Transverse colon (tissue), 4 donors: Measurements from ENCODE around the gene MEDAG. TPM values are rescaled to one million over a fixed set of nuclear protein-coding genes. Genes with fewer than 3 reads are reported as not detected.

Experiments used
- DNase-seq: peaks from one replicate; pipeline ENCODE4 v3.0.0-alpha.2; 2019
- H3K27ac ChIP-seq, 4 donors: fragments of 200-600 bp; sonication (generic); 2 replicates each; pipeline ENCODE4 v1.5.1; 2016 to 2018; ENCODE audit warnings: inconsistent platforms in 4 of 4
- H3K27me3 ChIP-seq: fragments of 200-600 bp; sonication (generic); 2 replicates; pipeline ENCODE4 v1.5.1; 2017; ENCODE audit warnings: inconsistent platforms
- H3K36me3 ChIP-seq, 4 donors: fragments of 200-600 bp; sonication (generic); 2 replicates each; pipeline ENCODE4 v1.5.1; 2017 to 2019; ENCODE audit warnings: inconsistent platforms in 4 of 4
- H3K4me1 ChIP-seq, 4 donors: fragments of 200-600 bp; sonication (generic); 2 replicates each; pipeline ENCODE4 v1.5.1; 2017 to 2020; ENCODE audit warnings: inconsistent platforms in 4 of 4
- H3K4me3 ChIP-seq, 4 donors: fragments of 200-600 bp; sonication (generic); 1 replicate in 1 of 4; 2 replicates in 3 of 4; pipeline versions ENCODE4 v1.5.1 to v1.6.1; 2017 to 2019; ENCODE audit warnings: inconsistent platforms in 4 of 4
- H3K9me3 ChIP-seq, 2 donors: fragments of 200-600 bp; sonication (generic); 2 replicates each; pipeline ENCODE4 v1.5.1; 2017 to 2019; ENCODE audit warnings: inconsistent platforms in 2 of 2
- CTCF ChIP-seq, 5 experiments: fragments of 200-600 bp in 3 of 5; fragments of 450-650 bp in 2 of 5; sonication (generic) in 3 of 5; IDR thresholded peaks; 1 replicate in 2 of 5; 2 replicates in 3 of 5; pipeline ENCODE4 v1.5.1; 2016 to 2017; ENCODE audit warnings: antibody characterized with exemption in 5 of 5, inconsistent platforms in 3 of 5, mild to moderate bottlenecking in 2 of 5, moderate library complexity in 1 of 5
- EP300 ChIP-seq: sonication (generic); formaldehyde crosslinking; IDR thresholded peaks from one replicate; pipeline ENCODE4 v1.6.1; 2017; ENCODE audit warnings: antibody characterized with exemption, low read depth
- POLR2A ChIP-seq: fragments of 450-650 bp; IDR thresholded peaks from one replicate; pipeline ENCODE4 v1.6.1; 2016; ENCODE audit warnings: antibody characterized with exemption, mild to moderate bottlenecking, moderate library complexity
- POLR2AphosphoS5 ChIP-seq, 3 donors: sonication (generic); formaldehyde crosslinking; IDR thresholded peaks; one replicate each; pipeline ENCODE4 v1.6.1; 2016; ENCODE audit warnings: antibody characterized with exemption in 3 of 3
- WGBS, 2 donors: methylation state at CpG; one replicate each; pipeline ENCODE4 v1.1.5; 2018; ENCODE audit warnings: low coverage in 1 of 2; 5-methylcytosine and 5-hydroxymethylcytosine counted together
- in situ Hi-C, 4 donors: fragments of 200-750 bp; cut with MboI; loops; one replicate each; pipeline versions ENCODE4 v1.15.0 to v1.15.1; 2017; ENCODE audit warnings: low sequenced_read_pairs in 3 of 4, low pct_ligation_motif_present in 1 of 4, low pct_unique_long_range_greater_than_20kb in 1 of 4
- intact Hi-C: fragments of 100-400 bp; cut with DNase I; formaldehyde crosslinking; loops from one replicate; pipeline ENCODE4 v1.15.1; 2023; ENCODE audit warnings: low total_unique reads
- total RNA-seq, 4 donors: library from RNA; depleted of rRNA; stranded (reverse); fragments of >200 nt; gene quantifications; one replicate each; pipeline ENCODE4 v1.1.0, GENCODE V29; 2016

The MEDAG gene
- total RNA-seq, 4 donors from 2014 or later: 5.4 to 30.8 (median 10.0) TPM

DNA sequence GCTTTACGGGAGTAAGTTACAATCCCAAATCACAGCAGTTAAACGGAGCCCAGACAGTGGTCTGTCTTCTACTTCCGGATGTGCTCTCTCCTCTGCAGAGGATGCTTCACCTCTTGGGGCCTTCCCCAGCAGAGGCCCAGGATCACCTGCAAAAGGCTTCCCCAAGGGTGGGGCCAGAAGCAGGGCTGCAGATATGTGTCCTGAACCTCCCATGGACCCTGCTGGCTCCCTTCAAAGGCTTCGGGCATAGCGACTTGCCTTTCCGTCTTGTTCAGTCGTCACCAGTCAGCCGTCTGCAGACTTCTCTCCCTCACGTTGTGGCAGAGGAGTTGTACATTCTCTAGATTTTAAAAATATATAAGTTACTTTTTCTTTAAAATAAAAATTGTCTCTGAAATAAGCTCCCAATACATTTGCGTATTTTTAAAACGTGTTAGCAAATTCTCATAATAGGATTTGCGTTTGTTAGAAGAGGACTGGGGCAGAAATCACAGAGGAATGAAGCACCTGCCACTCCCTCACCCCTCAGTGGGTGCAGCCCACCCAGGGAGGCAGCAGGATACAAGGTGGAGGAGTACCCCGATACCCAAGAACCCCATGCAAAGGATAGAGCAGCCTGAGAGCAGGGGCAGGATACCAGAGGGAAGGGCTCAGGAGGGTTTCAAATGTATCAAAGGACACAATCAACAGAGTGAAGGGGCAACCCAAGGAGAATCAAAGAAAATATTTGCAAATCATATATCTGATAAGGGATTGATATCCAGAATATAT lies 22.9 kb upstream of the MEDAG start:
- WGBS, 2 donors: 77 to 84% methylated on average over 11 to 13 of the region's 13 CpGs

GRCh38 chr13:30884543-30884942 lies 21.5 kb upstream of the MEDAG start:
- no peaks in the 10 kb centered on the region for H3K9me3 ChIP-seq
- intact Hi-C loops: no loop called here
- H3K27me3 ChIP-seq: no peaks in the 10 kb centered on the region
- TF ChIP-seq EP300: no peak
- no peak for TF ChIP-seq POLR2A
- no peak for TF ChIP-seq POLR2AphosphoS5 (IDR thresholded peaks at IDR 0.05)
- no peak for TF ChIP-seq CTCF (IDR thresholded peaks at IDR 0.05)
- H3K36me3 ChIP-seq: no peaks in the 10 kb centered on the region
- no peak for DNase-seq
- H3K4me1 ChIP-seq: peaks cover 0 to 10% (median 1%) of the 10 kb centered on the region in 4 donors
- no peak overlapping the region for H3K27ac ChIP-seq
- no peak overlapping the region for H3K4me3 ChIP-seq
- WGBS, 2 donors: 78 to 89% methylated on average over 1 to 5 of the region's 5 CpGs
- in situ Hi-C loops: no loop called here

More for the DNA sequence above, 22.9 kb upstream of the MEDAG start:
- Histone ChIP-seq H3K4me3 (no peak overlapping the region), H3K4me1 (peaks cover 0 to 10% (median 1%) of the 10 kb centered on the region in 4 donors), H3K9me3 (no peaks in the 10 kb centered on the region), H3K36me3 (no peaks in the 10 kb centered on the region), H3K27ac (no peak overlapping the region), H3K27me3 (no peaks in the 10 kb centered on the region)
- in situ Hi-C loops (no loop called here), intact Hi-C loops (no loop called here)
- DNase-seq: no peak
- TF ChIP-seq POLR2A: no peak
- TF ChIP-seq CTCF (IDR thresholded peaks at IDR 0.05): no peak
- TF ChIP-seq EP300: no peak
- TF ChIP-seq POLR2AphosphoS5 (IDR thresholded peaks at IDR 0.05): no peak

GRCh38 chr13:30889196-30889690 lies 16.8 kb upstream of the MEDAG start:
- TF ChIP-seq CTCF (IDR thresholded peaks at IDR 0.05): no peak
- TF ChIP-seq POLR2AphosphoS5 (IDR thresholded peaks at IDR 0.05): no peak
- TF ChIP-seq EP300: no peak
- TF ChIP-seq POLR2A: no peak
- intact Hi-C loops (no loop called here), in situ Hi-C loops (no loop called here)
- Histone ChIP-seq H3K36me3 (no peaks in the 10 kb centered on the region), H3K27me3 (no peaks in the 10 kb centered on the region), H3K9me3 (no peaks in the 10 kb centered on the region), H3K4me1 (no peaks in the 10 kb centered on the region), H3K4me3 (no peak overlapping the region), H3K27ac (no peak overlapping the region)
- DNase-seq: no peak
- 85 to 100% methylated on average over 2 to 3 of the region's 3 CpGs for WGBS, 2 donors

DNA sequence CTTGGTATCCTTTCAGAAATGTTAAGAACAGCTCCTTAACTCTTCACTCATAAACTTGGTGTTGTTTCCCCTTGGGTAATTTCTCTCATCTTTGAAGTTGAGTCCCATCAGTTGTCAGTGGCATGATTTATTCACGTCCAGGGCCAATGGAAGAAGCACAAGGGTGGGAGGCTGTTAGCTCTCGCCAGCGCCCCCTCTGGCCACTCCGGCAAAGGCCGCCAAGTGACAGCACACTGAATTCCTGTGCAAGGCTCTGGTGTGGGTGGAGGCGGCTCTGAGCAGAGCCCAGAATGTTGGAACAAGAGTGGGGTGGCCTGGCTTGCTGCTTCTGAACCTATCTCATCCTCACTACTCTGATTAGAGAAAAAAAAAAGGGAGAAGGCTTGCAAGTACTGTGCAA lies 13.1 kb upstream of the MEDAG start:
- no peak for DNase-seq

More for the DNA sequence above, 13.1 kb upstream of the MEDAG start:
- Histone ChIP-seq H3K4me3 (no peak overlapping the region), H3K9me3 (no peaks in the 10 kb centered on the region), H3K27me3 (no peaks in the 10 kb centered on the region), H3K36me3 (no peaks in the 10 kb centered on the region), H3K4me1 (no peaks in the 10 kb centered on the region), H3K27ac (no peak overlapping the region)
- intact Hi-C loops: no loop called here
- in situ Hi-C loops: no loop called here
- 35% methylated on average over 6 of the region's 6 CpGs; no CpG with 5 or more reads in 1 of the 2 donors for WGBS, 2 donors
- no peak for TF ChIP-seq POLR2AphosphoS5 (IDR thresholded peaks at IDR 0.05)
- peak in 2 of 5 experiments; percentile 8 to 11 for TF ChIP-seq CTCF (IDR thresholded peaks at IDR 0.05)
- no peak for TF ChIP-seq POLR2A
- TF ChIP-seq EP300: no peak
